Measurements from ENCODE around the gene DCTN5. TPM values are rescaled to one million over a fixed set of nuclear protein-coding genes. Genes with fewer than 3 reads are reported as not detected.

The DCTN5 gene
- total RNA-seq, 1 donor from 2014 or later, result 93.8 TPM

GRCh38 chr16:23694644-23695373 is 53.5 kb downstream of the DCTN5 start:
- Mint-ChIP-seq H3K9me3 (ENCODE audit: unreplicated experiment) (no peaks in the 10 kb centered on the region), H3K36me3 (ENCODE audit: low read depth, unreplicated experiment) (peaks cover 1% of the 10 kb centered on the region), H3K27me3 (ENCODE audit: unreplicated experiment) (no peaks in the 10 kb centered on the region), H3K4me3 (ENCODE audit: unreplicated experiment) (peak overlapping the region; percentile 77), H3K4me1 (ENCODE audit: unreplicated experiment) (peaks cover 4% of the 10 kb centered on the region), H3K27ac (ENCODE audit: unreplicated experiment) (no peak overlapping the region)
- DNase-seq (ENCODE audit: low spot score), result peak; percentile 58
- no peak for TF ChIP-seq CTCF (IDR thresholded peaks at IDR 0.05; ENCODE audit: unreplicated experiment)

DNA sequence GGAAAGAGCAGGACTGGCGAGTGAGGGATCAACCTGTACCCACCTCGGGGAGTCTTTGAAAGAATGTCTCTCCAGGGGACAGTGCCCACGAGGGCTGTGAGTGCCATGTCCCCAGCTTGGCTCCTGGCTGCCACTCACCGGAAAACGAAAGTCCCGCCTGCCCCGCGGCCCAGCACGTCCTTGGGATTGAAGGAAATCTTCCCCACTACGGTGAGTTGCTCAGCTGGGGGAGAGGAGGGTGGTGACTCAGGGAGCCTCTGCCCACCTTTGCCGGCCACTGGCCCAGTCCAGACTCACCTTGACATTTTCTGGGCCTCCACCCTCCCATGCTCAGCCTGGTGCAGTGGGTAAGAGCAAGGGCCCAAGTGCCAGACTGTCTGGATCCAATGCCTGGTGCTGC is 54.5 kb downstream of the DCTN5 start:
- H3K27me3 Mint-ChIP-seq (ENCODE audit: unreplicated experiment), result no peaks in the 10 kb centered on the region
- no peaks in the 10 kb centered on the region for H3K9me3 Mint-ChIP-seq (ENCODE audit: unreplicated experiment)
- no peak for DNase-seq (ENCODE audit: low spot score)
- H3K4me1 Mint-ChIP-seq (ENCODE audit: unreplicated experiment), result peaks cover 4% of the 10 kb centered on the region
- H3K36me3 Mint-ChIP-seq (ENCODE audit: low read depth, unreplicated experiment), result no peaks in the 10 kb centered on the region
- no peak overlapping the region for H3K4me3 Mint-ChIP-seq (ENCODE audit: unreplicated experiment)
- H3K27ac Mint-ChIP-seq (ENCODE audit: unreplicated experiment), result no peak overlapping the region
- no peak for TF ChIP-seq CTCF (IDR thresholded peaks at IDR 0.05; ENCODE audit: unreplicated experiment)

DNA sequence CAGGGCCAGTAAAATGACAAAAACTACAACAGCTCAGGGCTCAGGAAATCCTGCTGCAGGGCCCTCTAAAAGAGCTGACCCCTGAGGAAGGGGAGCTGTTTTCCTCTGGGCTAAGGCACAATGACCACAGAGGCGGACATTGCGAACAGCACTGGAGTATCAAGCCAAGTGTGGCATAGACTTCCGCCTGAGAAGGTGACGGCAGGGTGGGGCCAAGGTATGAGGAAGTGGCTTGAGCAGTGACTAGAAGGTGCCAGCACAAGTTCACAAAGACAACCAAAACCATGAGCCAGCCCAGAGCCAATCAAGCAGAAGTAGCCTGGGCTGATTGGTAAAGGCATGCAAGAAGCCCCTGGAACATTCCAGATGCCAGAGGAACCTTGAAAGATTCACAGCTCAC is 57.8 kb downstream of the DCTN5 start:
- DNase-seq (ENCODE audit: low spot score), result no peak
- Mint-ChIP-seq H3K27ac (ENCODE audit: unreplicated experiment) (no peak overlapping the region), H3K4me3 (ENCODE audit: unreplicated experiment) (no peak overlapping the region), H3K36me3 (ENCODE audit: low read depth, unreplicated experiment) (peaks cover 4% of the 10 kb centered on the region), H3K4me1 (ENCODE audit: unreplicated experiment) (peaks cover 4% of the 10 kb centered on the region), H3K9me3 (ENCODE audit: unreplicated experiment) (no peaks in the 10 kb centered on the region), H3K27me3 (ENCODE audit: unreplicated experiment) (no peaks in the 10 kb centered on the region)
- no peak for TF ChIP-seq CTCF (IDR thresholded peaks at IDR 0.05; ENCODE audit: unreplicated experiment)

DNA sequence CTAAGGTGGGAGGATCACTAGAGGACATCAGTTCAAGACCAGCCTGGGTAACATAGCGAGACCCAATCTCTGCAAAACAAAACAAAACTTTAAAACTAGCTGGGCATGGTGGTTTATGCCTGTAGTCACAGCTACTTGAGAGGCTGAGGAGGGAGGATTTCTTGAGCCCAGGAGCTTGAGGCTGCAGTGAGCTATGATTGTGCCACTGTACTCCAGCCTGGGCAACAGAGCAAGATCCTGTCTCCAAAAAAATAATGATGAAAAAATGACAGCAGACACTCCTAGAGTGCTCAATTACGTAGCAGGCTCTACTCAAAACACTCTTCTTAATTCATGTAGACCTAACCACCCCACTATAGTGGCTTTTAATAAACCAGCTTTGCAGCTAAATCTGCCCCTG is 58.8 kb downstream of the DCTN5 start:
- H3K27me3 Mint-ChIP-seq (ENCODE audit: unreplicated experiment), result peaks cover 2% of the 10 kb centered on the region
- no peaks in the 10 kb centered on the region for H3K4me1 Mint-ChIP-seq (ENCODE audit: unreplicated experiment)
- DNase-seq (ENCODE audit: low spot score), result no peak
- peaks cover 4% of the 10 kb centered on the region for H3K36me3 Mint-ChIP-seq (ENCODE audit: low read depth, unreplicated experiment)
- TF ChIP-seq CTCF (IDR thresholded peaks at IDR 0.05; ENCODE audit: unreplicated experiment), result no peak
- no peak overlapping the region for H3K27ac Mint-ChIP-seq (ENCODE audit: unreplicated experiment)
- H3K9me3 Mint-ChIP-seq (ENCODE audit: unreplicated experiment), result no peaks in the 10 kb centered on the region
- H3K4me3 Mint-ChIP-seq (ENCODE audit: unreplicated experiment), result no peak overlapping the region

- H3K4me1 Mint-ChIP-seq (ENCODE audit: unreplicated experiment), result no peaks in the 10 kb centered on the region
- no peak for DNase-seq (ENCODE audit: low spot score)
- no peaks in the 10 kb centered on the region for H3K9me3 Mint-ChIP-seq (ENCODE audit: unreplicated experiment)
- no peak for TF ChIP-seq CTCF (IDR thresholded peaks at IDR 0.05; ENCODE audit: unreplicated experiment)
- no peak overlapping the region for H3K4me3 Mint-ChIP-seq (ENCODE audit: unreplicated experiment)
- peaks cover 4% of the 10 kb centered on the region for H3K36me3 Mint-ChIP-seq (ENCODE audit: low read depth, unreplicated experiment)
- H3K27ac Mint-ChIP-seq (ENCODE audit: unreplicated experiment), result no peak overlapping the region
- peaks cover 5% of the 10 kb centered on the region for H3K27me3 Mint-ChIP-seq (ENCODE audit: unreplicated experiment)
Measured at GRCh38 chr16:23700509-23700908, 59.2 kb downstream of the DCTN5 start.

Data from endothelial cell (in vitro differentiated cells).